Vagina (tissue), 2 donors: ENCODE data around the gene TLR7.

Source experiments
- POLR2A ChIP-seq, 2 donors: fragments of 450-650 bp; IDR thresholded peaks; one replicate each; pipeline ENCODE4 v1.6.1; 2017; ENCODE audit warnings: antibody characterized with exemption in 2 of 2, mild to moderate bottlenecking in 2 of 2, moderate library complexity in 2 of 2
- TF ChIP-seq, protein P1 (sequence below), 3 experiments: fragments of 450-650 bp in 2 of 3; fragments of 200-600 bp in 1 of 3; sonication (generic) in 1 of 3; IDR thresholded peaks; one replicate each; pipeline ENCODE4 v1.5.1; 2017 to 2019; ENCODE audit warnings: antibody characterized with exemption in 3 of 3, mild to moderate bottlenecking in 2 of 3, moderate library complexity in 2 of 3

DNA sequence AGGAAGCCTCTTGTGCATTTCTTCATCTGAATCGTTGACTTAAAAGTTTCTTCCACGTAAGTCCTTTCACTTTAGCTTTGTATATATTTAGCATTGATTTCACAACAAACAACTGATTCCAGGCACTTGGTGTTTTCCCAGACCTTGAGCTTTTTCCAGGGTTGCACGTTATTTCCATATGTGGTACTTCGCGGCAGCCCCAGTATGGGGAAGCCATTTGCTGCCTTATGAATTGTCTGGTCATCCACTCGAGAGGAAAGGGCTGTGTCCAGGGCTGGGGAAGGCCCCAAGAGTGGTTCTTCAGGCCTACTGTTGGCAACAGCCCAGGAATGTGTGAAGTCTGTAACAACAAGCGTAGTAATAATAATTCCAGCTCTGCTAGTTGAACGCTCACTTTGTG, 36.8 kb downstream of the TLR7 start:
- TF ChIP-seq, protein P1, sequence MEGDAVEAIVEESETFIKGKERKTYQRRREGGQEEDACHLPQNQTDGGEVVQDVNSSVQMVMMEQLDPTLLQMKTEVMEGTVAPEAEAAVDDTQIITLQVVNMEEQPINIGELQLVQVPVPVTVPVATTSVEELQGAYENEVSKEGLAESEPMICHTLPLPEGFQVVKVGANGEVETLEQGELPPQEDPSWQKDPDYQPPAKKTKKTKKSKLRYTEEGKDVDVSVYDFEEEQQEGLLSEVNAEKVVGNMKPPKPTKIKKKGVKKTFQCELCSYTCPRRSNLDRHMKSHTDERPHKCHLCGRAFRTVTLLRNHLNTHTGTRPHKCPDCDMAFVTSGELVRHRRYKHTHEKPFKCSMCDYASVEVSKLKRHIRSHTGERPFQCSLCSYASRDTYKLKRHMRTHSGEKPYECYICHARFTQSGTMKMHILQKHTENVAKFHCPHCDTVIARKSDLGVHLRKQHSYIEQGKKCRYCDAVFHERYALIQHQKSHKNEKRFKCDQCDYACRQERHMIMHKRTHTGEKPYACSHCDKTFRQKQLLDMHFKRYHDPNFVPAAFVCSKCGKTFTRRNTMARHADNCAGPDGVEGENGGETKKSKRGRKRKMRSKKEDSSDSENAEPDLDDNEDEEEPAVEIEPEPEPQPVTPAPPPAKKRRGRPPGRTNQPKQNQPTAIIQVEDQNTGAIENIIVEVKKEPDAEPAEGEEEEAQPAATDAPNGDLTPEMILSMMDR (IDR thresholded peaks at IDR 0.05), result no peak
- TF ChIP-seq POLR2A (IDR thresholded peaks at IDR 0.05), result no peak
